Measurements from ENCODE around the gene BRCA2.

GRCh38 chr13:32330441-32330840, 15.1 kb downstream of the BRCA2 start:
- TF ChIP-seq POLR2A (IDR thresholded peaks at IDR 0.05) = no peak
- no peak for TF ChIP-seq CTCF (IDR thresholded peaks at IDR 0.05)

Measured in esophagus squamous epithelium (tissue), 4 donors.